Panc1 (cell line): ENCODE data around the gene TOP2A. TPM values are rescaled to one million over a fixed set of nuclear protein-coding genes. Genes with fewer than 3 reads are reported as not detected.

Experiments
- ATAC-seq: fragments of 200-7000 bp; cut with Tn5 transposase; 2 replicates; pipeline ENCODE4 v1.9.1; 2020; ENCODE audit warnings: mild to moderate bottlenecking, moderate library complexity
- BruUV-seq: library from RNA; stranded (reverse); fragments of 400-500 nt; replicated peaks from 2 replicates; lab custom pipeline; 2021; lab: Mats Ljungman, UMichigan
- CTCF ChIA-PET: fragments of 300-600 bp; sonication (Branson Sonifier 250); formaldehyde crosslinking; loops from one replicate; lab custom pipeline; 2022; ENCODE audit warnings: antibody characterized with exemption; lab: Charles Lee
- POLR2A ChIA-PET: fragments of 300-600 bp; sonication (Branson Sonifier 250); formaldehyde crosslinking; loops from one replicate; lab custom pipeline; 2022; ENCODE audit warnings: antibody characterized with exemption; lab: Charles Lee
- DNase-seq: peaks from one replicate; pipeline ENCODE4 v3.0.0-alpha.2; 2010; ENCODE audit warnings: low read depth, low spot score
- H3K27ac ChIP-seq: 2 replicates; pipeline ENCODE4 v1.5.1; 2011; ENCODE audit warnings: mild to moderate bottlenecking, low read length, inconsistent platforms
- H3K27me3 ChIP-seq: fragments of 200-500 bp; sonication (Bioruptor generic); 2 replicates; pipeline ENCODE4 v1.6.0; 2014; ENCODE audit warnings: low read length, inconsistent platforms; ENCODE audit not compliant: control insufficient read depth, insufficient read depth
- H3K36me3 ChIP-seq: fragments of 200-500 bp; sonication (Bioruptor generic); 2 replicates; pipeline ENCODE4 v1.5.1; 2014; ENCODE audit warnings: inconsistent platforms, mild to moderate bottlenecking, low read length, moderate library complexity; ENCODE audit not compliant: control insufficient read depth, insufficient read depth
- H3K4me1 ChIP-seq: 2 replicates; pipeline ENCODE4 v1.5.1; 2011; ENCODE audit warnings: inconsistent platforms, mild to moderate bottlenecking, low read length, moderate library complexity; ENCODE audit not compliant: control insufficient read depth, insufficient read depth
- H3K4me3 ChIP-seq, 2 experiments: 2 replicates each; pipeline ENCODE4 v1.5.1; 2011 to 2012; ENCODE audit warnings: low read depth in 2 of 2, low read length in 2 of 2, mild to moderate bottlenecking in 2 of 2, inconsistent platforms in 1 of 2, moderate library complexity in 1 of 2
- H3K9me3 ChIP-seq: fragments of 200-500 bp; sonication (Bioruptor generic); 2 replicates; pipeline ENCODE4 v1.5.1; 2014; ENCODE audit warnings: low read depth, mild to moderate bottlenecking, inconsistent platforms, low read length, moderate library complexity; ENCODE audit not compliant: control insufficient read depth, insufficient read depth
- POLR2AphosphoS5 ChIP-seq: IDR thresholded peaks from 2 replicates; pipeline ENCODE4 v1.6.1; 2012; ENCODE audit warnings: mild to moderate bottlenecking, low read depth, low read length, moderate library complexity
- REST ChIP-seq, 2 experiments: IDR thresholded peaks; 2 replicates each; pipeline ENCODE4 v1.6.1; 2011 to 2012; ENCODE audit warnings: low read depth in 2 of 2, control low read depth in 1 of 2, low read length in 1 of 2, mild to moderate bottlenecking in 1 of 2, moderate library complexity in 1 of 2; ENCODE audit not compliant: insufficient read depth in 1 of 2
- SIN3A ChIP-seq: IDR thresholded peaks from 2 replicates; pipeline ENCODE4 v1.6.1; 2012; ENCODE audit warnings: low read depth, mild to moderate bottlenecking, low read length, moderate library complexity, borderline replicate concordance; ENCODE audit not compliant: insufficient read depth
- TCF7L2 ChIP-seq: IDR thresholded peaks from 2 replicates; pipeline ENCODE4 v1.6.1; 2011; ENCODE audit warnings: mild to moderate bottlenecking, low read depth, low read length, inconsistent platforms
- in situ Hi-C: cut with HindIII; loops from 2 replicates; pipeline ENCODE4 v1.10.0; 2016; ENCODE audit warnings: low sequenced_read_pairs, low pct_unique_long_range_greater_than_20kb
- intact Hi-C: fragments of 100-400 bp; cut with micrococcal nuclease; formaldehyde crosslinking; loops from one replicate; pipeline ENCODE4 v1.10.0; 2022; ENCODE audit not compliant: unreplicated experiment
- total RNA-seq: library from RNA; stranded (reverse); gene quantifications from one replicate; pipeline ENCODE4 v1.2.1, GENCODE V29; 2021; ENCODE audit not compliant: unreplicated experiment
- TF ChIP-seq, protein P1 (sequence below): fragments of 450-650 bp; IDR thresholded peaks from 2 replicates; pipeline ENCODE4 v1.5.1; 2017; ENCODE audit warnings: mild to moderate bottlenecking

TOP2A gene
- total RNA-seq, 1 experiment from 2014 or later: 230 TPM

DNA sequence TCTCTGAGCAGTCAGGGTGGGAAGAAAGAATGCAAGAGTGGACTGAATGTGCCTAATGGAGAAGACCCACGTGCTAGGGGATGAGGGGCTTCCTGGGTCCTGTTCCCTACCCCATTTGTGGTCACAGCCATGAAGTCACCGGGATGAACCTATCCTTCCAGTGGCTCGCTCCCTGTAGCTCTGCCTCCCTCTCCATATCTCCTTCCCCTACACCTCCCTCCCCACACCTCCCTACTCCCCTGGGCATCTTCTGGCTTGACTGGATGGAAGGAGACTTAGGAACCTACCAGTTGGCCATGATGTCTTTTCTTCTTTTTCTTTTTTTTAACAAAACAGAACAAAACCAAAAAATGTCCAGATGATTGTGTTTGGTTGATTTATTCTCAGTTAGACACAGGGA, 39.7 kb upstream of the TOP2A start:
- DNase-seq (no peak), ATAC-seq (no peak)
- CTCF ChIA-PET: no interaction called here
- H3K4me3 ChIP-seq: no peak overlapping the region
- POLR2A ChIA-PET: no interaction called here
- in situ Hi-C loops: no loop called here
- H3K9me3 ChIP-seq: no peaks in the 10 kb centered on the region
- no peaks in the 10 kb centered on the region for H3K27me3 ChIP-seq
- no peak overlapping the region for H3K27ac ChIP-seq
- TF ChIP-seq SIN3A (no peak), POLR2AphosphoS5 (no peak), REST (IDR thresholded peaks at IDR 0.05; ENCODE audit: insufficient read depth in 1 of 2, low read depth in 2 of 2, low read length in 1 of 2) (no peak), TCF7L2 (no peak)
- TF ChIP-seq, protein P1, sequence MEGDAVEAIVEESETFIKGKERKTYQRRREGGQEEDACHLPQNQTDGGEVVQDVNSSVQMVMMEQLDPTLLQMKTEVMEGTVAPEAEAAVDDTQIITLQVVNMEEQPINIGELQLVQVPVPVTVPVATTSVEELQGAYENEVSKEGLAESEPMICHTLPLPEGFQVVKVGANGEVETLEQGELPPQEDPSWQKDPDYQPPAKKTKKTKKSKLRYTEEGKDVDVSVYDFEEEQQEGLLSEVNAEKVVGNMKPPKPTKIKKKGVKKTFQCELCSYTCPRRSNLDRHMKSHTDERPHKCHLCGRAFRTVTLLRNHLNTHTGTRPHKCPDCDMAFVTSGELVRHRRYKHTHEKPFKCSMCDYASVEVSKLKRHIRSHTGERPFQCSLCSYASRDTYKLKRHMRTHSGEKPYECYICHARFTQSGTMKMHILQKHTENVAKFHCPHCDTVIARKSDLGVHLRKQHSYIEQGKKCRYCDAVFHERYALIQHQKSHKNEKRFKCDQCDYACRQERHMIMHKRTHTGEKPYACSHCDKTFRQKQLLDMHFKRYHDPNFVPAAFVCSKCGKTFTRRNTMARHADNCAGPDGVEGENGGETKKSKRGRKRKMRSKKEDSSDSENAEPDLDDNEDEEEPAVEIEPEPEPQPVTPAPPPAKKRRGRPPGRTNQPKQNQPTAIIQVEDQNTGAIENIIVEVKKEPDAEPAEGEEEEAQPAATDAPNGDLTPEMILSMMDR: no peak
- H3K36me3 ChIP-seq: no peaks in the 10 kb centered on the region
- peaks cover 3% of the 10 kb centered on the region; the same call in 1 of the 2 replicates for H3K4me1 ChIP-seq
- intact Hi-C loops: no loop called here
- BruUV-seq: no TSS peak

- H3K9me3 ChIP-seq: no peaks in the 10 kb centered on the region
- intact Hi-C loops (no loop called here), in situ Hi-C loops (no loop called here)
- DNase-seq (no peak), ATAC-seq (no peak)
- no peak for TF ChIP-seq SIN3A
- no peak for TF ChIP-seq REST (IDR thresholded peaks at IDR 0.05; ENCODE audit: insufficient read depth in 1 of 2, low read depth in 2 of 2, low read length in 1 of 2)
- no peak for TF ChIP-seq TCF7L2
- TF ChIP-seq, protein P1: no peak
- no peak for TF ChIP-seq POLR2AphosphoS5
- no peaks in the 10 kb centered on the region for H3K27me3 ChIP-seq
- H3K27ac ChIP-seq: no peak overlapping the region
- H3K4me3 ChIP-seq: no peak overlapping the region
- BruUV-seq: no TSS peak
- POLR2A ChIA-PET: no interaction called here
- CTCF ChIA-PET: interaction anchor here (1.0 to 1.1 kb wide), 2 partner anchors 20 to 77 kb away, joined by 6 to 21 read pairs; no protein-coding TSS in a partner anchor
- peaks cover 3% of the 10 kb centered on the region; the same call in 1 of the 2 replicates for H3K4me1 ChIP-seq
- no peaks in the 10 kb centered on the region for H3K36me3 ChIP-seq
These were observed 38.8 kb upstream of the TOP2A start for GRCh38 chr17:40456396-40456951.
